ENCODE data around the gene STK32B.
"Not testable (repeated sequence)": the region's sequence is repeated elsewhere in the genome, so short reads cannot be mapped to it uniquely, and the experiment has no call there.

STK32B gene

DNA sequence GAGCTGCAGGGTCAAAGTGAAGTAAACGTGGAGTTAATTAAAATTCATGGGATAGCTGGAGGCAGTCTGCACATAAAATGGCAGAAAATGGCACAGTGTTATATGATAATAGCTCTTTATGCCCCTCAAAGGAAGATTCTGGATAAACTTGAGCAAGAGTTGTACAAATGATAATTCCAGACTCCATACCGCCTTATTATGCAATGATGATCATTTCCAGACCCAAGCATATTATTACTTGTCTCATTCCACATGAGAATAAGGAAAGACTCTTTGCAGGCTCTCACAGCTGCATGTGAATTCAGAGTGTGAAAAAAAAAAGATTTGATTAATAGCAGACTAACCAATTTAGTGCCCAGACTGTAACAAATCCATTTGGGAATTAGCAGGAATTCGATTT lies 105.4 kb downstream of the STK32B start:
- no peaks in the 10 kb centered on the region for H3K27me3 ChIP-seq (ENCODE audit: control insufficient read depth in 1 of 2, insufficient read depth in 2 of 2, low read length in 2 of 2)

DNA sequence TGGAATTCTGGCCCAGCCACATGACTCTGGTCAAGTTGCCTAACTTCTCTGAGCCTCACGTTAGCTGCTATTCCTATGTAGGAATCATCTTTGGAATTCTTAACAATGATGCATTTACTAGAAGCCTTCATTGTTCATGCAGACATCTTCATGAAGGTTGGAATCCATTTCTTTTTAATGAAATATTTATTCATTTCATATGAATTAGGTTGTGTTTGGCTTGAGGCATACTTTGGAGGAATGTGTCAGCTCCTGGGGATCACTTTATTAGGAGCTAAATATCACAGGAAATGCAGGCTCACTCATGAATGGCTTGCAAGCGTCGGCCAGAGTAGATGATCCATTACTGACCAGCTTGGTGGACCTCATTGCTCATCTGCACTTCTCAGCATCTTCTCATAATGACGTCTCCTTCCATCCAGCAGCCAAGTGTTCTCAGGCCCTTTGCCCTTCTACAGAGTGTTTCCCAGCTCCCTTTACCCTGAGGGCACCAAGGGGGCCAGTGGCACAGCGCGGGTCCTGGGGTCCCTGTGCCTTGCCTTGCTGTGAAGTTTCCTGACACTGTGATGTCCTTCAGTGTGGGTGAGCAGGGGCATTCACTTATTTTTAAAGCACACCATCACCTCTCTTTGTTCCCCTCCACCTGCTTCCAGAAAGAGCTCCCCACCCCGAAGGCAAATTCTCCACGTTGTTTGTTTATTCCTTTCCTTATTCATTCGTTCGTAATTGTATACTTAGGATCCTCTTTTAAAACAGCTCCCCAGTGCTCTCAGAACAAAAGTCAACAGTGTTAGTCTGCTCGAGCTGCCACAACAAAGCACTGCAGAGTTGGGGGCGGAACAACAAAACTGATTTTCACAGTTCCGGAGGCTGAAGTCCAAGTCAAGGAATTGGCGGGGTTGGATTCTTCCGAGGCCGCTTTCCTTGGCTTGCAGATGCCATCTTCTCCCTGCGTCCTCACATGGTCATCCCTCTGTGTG lies 106.8 kb downstream of the STK32B start:
- Histone ChIP-seq H3K4me3 (ENCODE audit: low read length in 2 of 2) (no peak overlapping the region), H3K4me1 (ENCODE audit: control insufficient read depth, insufficient read depth, low read length) (no peaks in the 10 kb centered on the region), H3K36me3 (ENCODE audit: control insufficient read depth in 2 of 2, insufficient read depth in 2 of 2, low read length in 2 of 2) (no peaks in the 10 kb centered on the region), H3K9ac (ENCODE audit: low read length in 2 of 2) (no peak overlapping the region), H3K27me3 (ENCODE audit: control insufficient read depth in 1 of 2, insufficient read depth in 2 of 2, low read length in 2 of 2) (peaks cover 0 to 2% of the 10 kb centered on the region in 2 donors), H3K9me3 (ENCODE audit: control insufficient read depth in 2 of 2, low read length in 2 of 2) (peaks cover 0 to 2% of the 10 kb centered on the region in 2 donors), H3K27ac (ENCODE audit: low read length) (no peak overlapping the region)

More for the DNA sequence above, 105.4 kb downstream of the STK32B start:
- Histone ChIP-seq H3K4me3 (ENCODE audit: low read length in 2 of 2) (no peak overlapping the region), H3K9ac (ENCODE audit: low read length in 2 of 2) (no peak overlapping the region), H3K27ac (ENCODE audit: low read length) (no peak overlapping the region), H3K4me1 (ENCODE audit: control insufficient read depth, insufficient read depth, low read length) (no peaks in the 10 kb centered on the region), H3K9me3 (ENCODE audit: control insufficient read depth in 2 of 2, low read length in 2 of 2) (peaks cover 0 to 2% of the 10 kb centered on the region in 2 donors), H3K36me3 (ENCODE audit: control insufficient read depth in 2 of 2, insufficient read depth in 2 of 2, low read length in 2 of 2) (no peaks in the 10 kb centered on the region)

DNA sequence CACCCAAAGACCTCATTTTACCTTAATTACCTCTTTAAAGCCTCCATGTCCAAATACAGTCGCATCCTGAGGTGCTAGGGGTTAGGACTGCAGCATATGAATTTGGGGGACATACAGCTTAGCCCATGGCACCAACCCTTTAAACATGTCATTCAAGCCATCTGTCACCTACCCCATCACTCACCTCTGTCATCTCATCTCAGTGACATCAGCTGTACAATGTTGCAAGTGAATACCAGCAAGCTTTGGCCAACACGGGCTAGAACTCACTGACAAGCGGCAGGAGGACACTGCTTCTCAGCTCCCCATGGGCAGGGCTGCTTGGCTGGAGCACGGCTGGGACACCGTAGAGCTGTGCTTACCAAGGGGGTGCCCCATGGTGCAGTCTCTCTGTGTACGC lies 107.5 kb downstream of the STK32B start:
- Histone ChIP-seq H3K9me3 (ENCODE audit: control insufficient read depth in 2 of 2, low read length in 2 of 2) (peaks cover 0 to 2% of the 10 kb centered on the region in 2 donors), H3K36me3 (ENCODE audit: control insufficient read depth in 2 of 2, insufficient read depth in 2 of 2, low read length in 2 of 2) (no peaks in the 10 kb centered on the region), H3K27ac (ENCODE audit: low read length) (no peak overlapping the region), H3K27me3 (ENCODE audit: control insufficient read depth in 1 of 2, insufficient read depth in 2 of 2, low read length in 2 of 2) (peaks cover 0 to 2% of the 10 kb centered on the region in 2 donors), H3K4me1 (ENCODE audit: control insufficient read depth, insufficient read depth, low read length) (no peaks in the 10 kb centered on the region), H3K4me3 (ENCODE audit: low read length in 2 of 2) (no peak overlapping the region), H3K9ac (ENCODE audit: low read length in 2 of 2) (no peak overlapping the region)

DNA sequence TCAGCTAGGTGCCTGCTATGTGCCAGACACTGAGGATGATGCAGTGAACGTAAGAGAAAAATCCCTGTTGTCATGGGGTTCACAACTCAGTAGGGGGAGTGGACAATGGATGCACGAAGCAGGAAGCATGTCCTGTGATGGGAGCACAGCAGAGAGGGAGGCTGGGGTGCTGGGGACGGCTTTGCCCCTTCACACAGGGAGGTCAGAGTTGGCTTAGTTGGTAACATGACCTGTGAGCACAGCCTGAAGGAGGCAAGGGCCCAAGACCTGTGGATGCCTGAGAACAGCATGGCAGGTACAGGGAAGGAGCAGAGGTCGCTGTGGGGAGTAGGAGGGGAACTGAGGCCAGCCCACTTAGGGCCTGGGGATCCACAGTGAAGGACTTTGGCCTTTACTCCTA lies 109.4 kb downstream of the STK32B start:
- peaks cover 0 to 2% of the 10 kb centered on the region in 2 donors for H3K27me3 ChIP-seq (ENCODE audit: control insufficient read depth in 1 of 2, insufficient read depth in 2 of 2, low read length in 2 of 2)
- no peaks in the 10 kb centered on the region for H3K4me1 ChIP-seq (ENCODE audit: control insufficient read depth, insufficient read depth, low read length)
- no peaks in the 10 kb centered on the region for H3K9me3 ChIP-seq (ENCODE audit: control insufficient read depth in 2 of 2, low read length in 2 of 2)
- H3K9ac ChIP-seq (ENCODE audit: low read length in 2 of 2), result no peak overlapping the region
- no peaks in the 10 kb centered on the region for H3K36me3 ChIP-seq (ENCODE audit: control insufficient read depth in 2 of 2, insufficient read depth in 2 of 2, low read length in 2 of 2)
- no peak overlapping the region for H3K27ac ChIP-seq (ENCODE audit: low read length)
- no peak overlapping the region for H3K4me3 ChIP-seq (ENCODE audit: low read length in 2 of 2)

DNA sequence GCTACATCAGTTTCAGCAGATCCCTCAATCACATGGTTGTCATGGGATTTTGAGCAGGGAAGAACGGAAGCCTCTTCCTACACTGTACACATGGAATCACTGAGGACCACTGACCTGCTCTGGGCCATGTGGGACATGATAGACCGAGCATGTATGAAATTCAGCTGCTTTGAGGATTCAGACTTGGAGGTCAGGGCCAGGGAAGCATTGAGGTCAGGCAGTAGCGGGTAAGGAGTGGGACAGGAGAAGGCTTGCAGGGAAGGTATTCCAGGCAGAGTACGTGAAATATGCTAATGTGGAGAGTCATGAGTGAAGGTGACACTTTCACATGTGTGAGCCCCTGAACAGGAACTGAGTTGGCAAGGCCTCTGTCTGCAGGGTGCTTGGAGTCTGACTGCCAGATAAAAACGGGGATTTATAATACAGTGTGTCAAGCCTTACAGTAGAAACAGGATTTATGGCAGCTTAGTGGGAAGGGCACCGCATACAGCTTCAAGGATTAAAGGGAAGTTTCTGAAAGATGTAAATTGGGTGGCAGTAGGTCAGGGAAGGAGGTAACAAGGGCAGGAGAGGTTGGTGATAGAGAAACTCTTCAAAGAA lies 111.7 kb downstream of the STK32B start:
- H3K36me3 ChIP-seq (ENCODE audit: control insufficient read depth in 2 of 2, insufficient read depth in 2 of 2, low read length in 2 of 2), result no peaks in the 10 kb centered on the region
- no peaks in the 10 kb centered on the region for H3K4me1 ChIP-seq (ENCODE audit: control insufficient read depth, insufficient read depth, low read length)
- no peak overlapping the region for H3K9ac ChIP-seq (ENCODE audit: low read length in 2 of 2)
- no peak overlapping the region for H3K27ac ChIP-seq (ENCODE audit: low read length)
- no peak overlapping the region for H3K4me3 ChIP-seq (ENCODE audit: low read length in 2 of 2)
- H3K9me3 ChIP-seq (ENCODE audit: control insufficient read depth in 2 of 2, low read length in 2 of 2), result peaks cover 0 to 7% of the 10 kb centered on the region in 2 donors
- peaks cover 0 to 2% of the 10 kb centered on the region in 2 donors for H3K27me3 ChIP-seq (ENCODE audit: control insufficient read depth in 1 of 2, insufficient read depth in 2 of 2, low read length in 2 of 2)

DNA sequence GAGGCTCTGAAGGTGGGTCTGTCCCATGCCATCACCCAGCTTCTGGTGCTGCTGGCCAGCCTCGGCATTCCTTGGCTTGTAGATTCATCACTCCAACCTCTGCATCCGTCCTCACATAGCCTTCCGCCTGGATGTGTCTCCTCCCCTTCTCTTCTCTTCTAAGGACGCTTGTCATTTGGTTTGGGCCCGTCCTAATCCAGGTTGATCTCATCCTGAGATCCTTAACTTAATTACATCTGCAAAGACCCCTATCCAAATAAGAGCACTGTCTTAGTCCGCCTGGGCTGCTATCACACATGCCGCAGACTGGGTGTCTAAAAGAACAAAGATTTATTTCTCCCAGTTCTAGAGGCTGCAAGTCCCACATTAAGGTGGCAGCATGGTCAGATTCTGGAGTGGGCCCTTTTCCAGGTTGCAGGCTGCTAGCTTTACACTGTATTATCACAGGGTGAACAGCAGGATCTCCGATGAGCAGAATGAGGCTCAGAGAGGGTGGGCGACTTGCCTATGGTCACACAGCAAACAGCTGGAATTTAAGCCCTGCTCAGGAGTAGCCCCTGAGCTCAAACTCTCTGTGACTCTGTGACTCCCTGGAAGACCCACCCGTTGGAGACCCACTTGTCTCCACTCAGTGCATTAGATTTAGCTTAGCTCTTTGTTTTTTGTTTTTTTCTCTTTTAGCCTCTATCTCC lies 113.1 kb downstream of the STK32B start:
- Histone ChIP-seq H3K4me3 (ENCODE audit: low read length in 2 of 2) (no peak overlapping the region), H3K9ac (ENCODE audit: low read length in 2 of 2) (no peak overlapping the region), H3K9me3 (ENCODE audit: control insufficient read depth in 2 of 2, low read length in 2 of 2) (peaks cover 0 to 7% of the 10 kb centered on the region in 2 donors), H3K4me1 (ENCODE audit: control insufficient read depth, insufficient read depth, low read length) (no peaks in the 10 kb centered on the region), H3K27me3 (ENCODE audit: control insufficient read depth in 1 of 2, insufficient read depth in 2 of 2, low read length in 2 of 2) (peaks cover 0 to 2% of the 10 kb centered on the region in 2 donors), H3K27ac (ENCODE audit: low read length) (no peak overlapping the region), H3K36me3 (ENCODE audit: control insufficient read depth in 2 of 2, insufficient read depth in 2 of 2, low read length in 2 of 2) (no peaks in the 10 kb centered on the region)

DNA sequence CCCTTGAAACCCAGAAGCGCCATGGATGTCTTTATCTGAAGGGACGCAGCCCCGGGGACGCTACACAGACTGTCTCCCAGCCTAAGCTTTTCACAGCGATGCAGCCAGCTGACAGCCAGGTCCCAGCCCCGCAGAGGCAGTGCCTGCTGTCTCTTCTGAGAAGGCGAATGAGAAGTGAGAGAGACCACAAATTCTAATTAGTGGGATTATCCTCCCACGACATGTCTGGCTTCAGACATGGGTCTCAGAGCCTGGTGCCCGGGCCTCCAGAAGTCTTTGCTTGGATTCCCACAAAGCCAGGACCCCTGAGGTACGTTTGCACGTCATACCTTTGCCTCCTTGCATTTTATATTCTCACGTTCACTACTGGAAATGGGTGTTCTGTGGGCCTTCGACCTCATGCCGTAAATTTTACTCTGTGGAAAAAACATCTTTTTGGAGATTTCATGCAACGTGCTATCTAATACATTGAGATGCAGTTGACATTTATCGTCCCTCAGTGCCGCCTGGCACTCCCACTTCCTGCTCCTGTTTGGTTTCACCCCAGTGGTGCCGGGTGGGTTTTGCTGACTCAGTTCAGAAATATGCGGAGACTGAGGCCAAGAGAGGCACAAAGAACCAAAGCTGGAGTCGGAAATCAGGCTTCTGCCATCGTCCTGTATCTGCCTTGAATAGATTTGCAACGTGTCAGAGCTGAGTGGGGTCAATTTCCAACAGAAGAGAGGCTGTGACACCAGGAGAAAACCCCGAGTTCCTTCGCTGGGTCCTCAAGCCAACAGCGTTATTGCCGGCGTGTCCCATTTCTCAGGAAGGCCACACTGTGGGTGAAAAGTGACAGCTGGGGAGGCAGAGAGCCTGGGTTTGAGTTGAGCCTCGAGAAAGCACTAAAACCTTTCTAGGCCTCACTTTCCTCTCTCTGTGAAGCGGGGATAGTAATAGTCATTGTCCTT lies 114.4 kb downstream of the STK32B start:
- Histone ChIP-seq H3K27ac (ENCODE audit: low read length) (no peak overlapping the region), H3K27me3 (ENCODE audit: control insufficient read depth in 1 of 2, insufficient read depth in 2 of 2, low read length in 2 of 2) (peaks cover 0 to 2% of the 10 kb centered on the region in 2 donors), H3K36me3 (ENCODE audit: control insufficient read depth in 2 of 2, insufficient read depth in 2 of 2, low read length in 2 of 2) (no peaks in the 10 kb centered on the region), H3K9me3 (ENCODE audit: control insufficient read depth in 2 of 2, low read length in 2 of 2) (peaks cover 0 to 7% of the 10 kb centered on the region in 2 donors), H3K4me1 (ENCODE audit: control insufficient read depth, insufficient read depth, low read length) (no peaks in the 10 kb centered on the region), H3K4me3 (ENCODE audit: low read length in 2 of 2) (no peak overlapping the region), H3K9ac (ENCODE audit: low read length in 2 of 2) (no peak overlapping the region)

DNA sequence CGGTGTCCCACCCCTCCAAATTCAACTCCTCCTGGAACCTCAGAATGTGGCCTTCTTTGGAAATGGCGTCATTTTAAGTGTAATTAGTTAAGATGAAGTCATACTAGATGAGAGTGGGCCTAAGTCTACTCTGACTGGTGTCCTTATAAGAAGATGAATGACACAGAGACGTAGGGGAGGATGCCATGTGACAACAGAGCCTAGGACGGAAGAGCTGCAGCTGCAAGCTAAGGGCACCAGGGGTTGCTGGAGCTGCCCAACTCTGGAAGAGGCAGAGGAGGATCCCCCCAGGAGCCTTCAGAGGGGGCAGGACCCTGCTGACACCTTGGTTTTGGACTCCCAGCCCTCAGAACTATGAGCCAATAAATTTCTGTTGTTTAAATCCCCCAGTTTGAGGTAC lies 115.1 kb downstream of the STK32B start:
- Histone ChIP-seq H3K4me3 (ENCODE audit: low read length in 2 of 2) (no peak overlapping the region), H3K9ac (ENCODE audit: low read length in 2 of 2) (no peak overlapping the region)

DNA sequence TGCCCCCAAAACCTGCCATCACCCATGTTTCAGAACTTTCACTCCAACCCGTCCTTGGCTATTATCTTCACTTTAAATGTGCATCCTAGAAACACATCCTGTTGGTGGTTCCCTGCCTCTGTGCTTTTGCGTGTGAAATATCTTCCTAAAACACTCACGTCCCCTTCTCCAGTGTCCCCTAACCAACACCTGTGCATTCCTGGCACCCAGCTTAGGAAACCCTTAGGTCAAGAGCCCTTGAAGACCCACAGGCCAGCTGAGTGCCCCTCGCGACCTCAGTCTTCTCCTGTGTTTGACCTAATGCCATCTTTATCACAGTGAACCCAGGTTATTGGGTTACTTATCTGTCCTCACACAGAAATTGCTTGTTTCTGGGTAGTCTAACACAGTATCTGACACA lies 117.6 kb downstream of the STK32B start:
- H3K9ac ChIP-seq (ENCODE audit: low read length in 2 of 2), result no peak overlapping the region
- H3K27me3 ChIP-seq (ENCODE audit: control insufficient read depth in 1 of 2, insufficient read depth in 2 of 2, low read length in 2 of 2), result no peaks in the 10 kb centered on the region
- H3K9me3 ChIP-seq (ENCODE audit: control insufficient read depth in 2 of 2, low read length in 2 of 2), result peaks cover 0 to 7% of the 10 kb centered on the region in 2 donors
- H3K4me3 ChIP-seq (ENCODE audit: low read length in 2 of 2), result no peak overlapping the region
- no peaks in the 10 kb centered on the region for H3K36me3 ChIP-seq (ENCODE audit: control insufficient read depth in 2 of 2, insufficient read depth in 2 of 2, low read length in 2 of 2)
- H3K4me1 ChIP-seq (ENCODE audit: control insufficient read depth, insufficient read depth, low read length), result no peaks in the 10 kb centered on the region
- H3K27ac ChIP-seq (ENCODE audit: low read length), result no peak overlapping the region

More for the DNA sequence above, 115.1 kb downstream of the STK32B start:
- H3K4me1 ChIP-seq (ENCODE audit: control insufficient read depth, insufficient read depth, low read length), result no peaks in the 10 kb centered on the region
- no peak overlapping the region for H3K27ac ChIP-seq (ENCODE audit: low read length)
- peaks cover 0 to 2% of the 10 kb centered on the region in 2 donors for H3K27me3 ChIP-seq (ENCODE audit: control insufficient read depth in 1 of 2, insufficient read depth in 2 of 2, low read length in 2 of 2)
- H3K36me3 ChIP-seq (ENCODE audit: control insufficient read depth in 2 of 2, insufficient read depth in 2 of 2, low read length in 2 of 2), result no peaks in the 10 kb centered on the region
- peaks cover 0 to 7% of the 10 kb centered on the region in 2 donors for H3K9me3 ChIP-seq (ENCODE audit: control insufficient read depth in 2 of 2, low read length in 2 of 2)

DNA sequence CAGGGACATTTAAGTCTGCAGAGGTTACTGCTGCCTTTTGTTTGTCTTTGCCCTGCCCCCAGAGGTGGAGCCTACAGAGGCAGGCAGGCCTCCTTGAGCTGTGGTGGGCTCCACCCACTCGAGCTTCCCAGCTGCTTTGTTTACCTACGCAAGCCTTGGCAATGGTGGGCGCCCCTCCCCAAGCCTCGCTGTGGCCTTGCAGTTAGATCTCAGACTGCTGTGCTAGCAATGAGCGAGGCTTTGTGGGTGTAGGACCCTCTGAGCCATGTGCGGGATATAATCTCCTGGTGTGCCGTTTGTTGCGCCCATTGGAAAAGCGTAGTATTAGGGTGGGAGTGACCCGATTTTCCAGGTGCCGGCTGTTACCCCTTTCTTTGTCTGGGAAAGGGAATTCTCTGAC lies 124.6 kb downstream of the STK32B start:
- H3K27ac ChIP-seq (ENCODE audit: low read length); H3K4me1 ChIP-seq (ENCODE audit: control insufficient read depth, insufficient read depth, low read length); H3K36me3 ChIP-seq (ENCODE audit: control insufficient read depth in 2 of 2, insufficient read depth in 2 of 2, low read length in 2 of 2); H3K27me3 ChIP-seq (ENCODE audit: control insufficient read depth in 1 of 2, insufficient read depth in 2 of 2, low read length in 2 of 2); H3K4me3 ChIP-seq (ENCODE audit: low read length in 2 of 2); H3K9me3 ChIP-seq (ENCODE audit: control insufficient read depth in 2 of 2, low read length in 2 of 2); H3K9ac ChIP-seq (ENCODE audit: low read length in 2 of 2): not testable (repeated sequence)

Data from stomach smooth muscle (tissue), 2 donors.